Activated CD8-positive, alpha-beta memory T cell treated with anti-CD3 and anti-CD28 coated beads, Interleukin-2, amount 50 U/mL, for 24 hours (primary cell): ENCODE results near the gene NBAS.
"Not testable (repeated sequence)": the region's sequence is repeated elsewhere in the genome, so short reads cannot be mapped to it uniquely, and the experiment has no call there.

ENCODE experiments used
- DNase-seq: peaks from one replicate; pipeline ENCODE4 v3.0.0-alpha.2; 2020; ENCODE audit errors: extremely low read depth

Gene NBAS

DNA sequence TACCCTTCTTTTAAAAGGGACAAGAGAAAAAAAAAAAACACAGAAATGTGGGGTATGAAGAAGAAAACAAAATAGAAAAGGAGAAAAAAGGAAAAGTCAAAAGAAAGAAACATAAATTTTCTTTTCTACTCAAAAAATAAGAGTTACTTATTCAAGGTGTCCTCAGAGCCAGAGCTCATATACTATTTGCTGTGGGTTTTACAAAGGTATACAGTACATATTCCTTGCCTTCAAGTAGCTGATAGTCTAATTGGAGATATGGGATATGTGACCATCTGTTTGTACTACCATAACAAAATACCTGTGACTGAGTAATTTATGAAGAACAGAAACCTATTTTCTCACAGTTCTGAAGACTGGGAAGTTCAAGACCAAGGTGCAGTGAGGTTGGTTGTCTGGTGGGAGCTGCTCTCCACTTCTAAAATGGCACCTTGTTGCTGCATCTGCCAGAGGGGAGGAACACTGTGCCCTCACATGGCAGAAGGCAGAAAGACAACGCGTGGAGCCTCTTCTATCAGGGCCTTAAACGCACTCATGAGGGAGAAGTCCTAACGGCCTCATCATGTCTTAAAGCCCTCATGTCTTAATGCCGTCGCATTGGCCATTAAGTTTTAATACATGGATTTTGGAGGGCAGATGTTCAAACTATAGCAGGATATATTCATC is 33.9 kb downstream of the NBAS start:
- DNase-seq = no peak

- no peak for DNase-seq
Measured at GRCh38 chr2:15521641-15522181, 39.4 kb downstream of the NBAS start.

DNA sequence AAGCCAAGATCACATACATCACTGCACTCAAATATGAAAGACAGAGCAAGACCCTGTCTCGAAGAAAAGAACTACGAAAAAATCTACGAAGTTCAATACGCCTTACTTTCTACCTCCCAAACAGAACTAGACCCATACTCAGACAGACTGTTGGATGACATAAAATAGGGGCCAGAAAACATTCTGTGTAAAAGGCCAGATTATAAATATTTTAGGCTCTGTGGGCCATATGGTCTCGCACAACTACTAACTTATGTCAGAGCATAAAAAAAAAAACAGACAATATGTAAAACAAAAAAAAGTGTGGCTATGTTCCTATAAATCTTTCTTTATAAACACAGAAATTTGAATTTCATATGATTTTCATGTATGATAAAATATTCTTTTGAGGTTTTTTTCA is 40.8 kb downstream of the NBAS start:
- no peak for DNase-seq

GRCh38 chr2:15518759-15519158 is 42.4 kb downstream of the NBAS start:
- not testable (repeated sequence) for DNase-seq

GRCh38 chr2:15517793-15518192 is 43.3 kb downstream of the NBAS start:
- no peak for DNase-seq

GRCh38 chr2:15511686-15512085 is 49.4 kb downstream of the NBAS start:
- DNase-seq = no peak

- no peak for DNase-seq
Measured at GRCh38 chr2:15510552-15510951, 50.6 kb downstream of the NBAS start.

DNA sequence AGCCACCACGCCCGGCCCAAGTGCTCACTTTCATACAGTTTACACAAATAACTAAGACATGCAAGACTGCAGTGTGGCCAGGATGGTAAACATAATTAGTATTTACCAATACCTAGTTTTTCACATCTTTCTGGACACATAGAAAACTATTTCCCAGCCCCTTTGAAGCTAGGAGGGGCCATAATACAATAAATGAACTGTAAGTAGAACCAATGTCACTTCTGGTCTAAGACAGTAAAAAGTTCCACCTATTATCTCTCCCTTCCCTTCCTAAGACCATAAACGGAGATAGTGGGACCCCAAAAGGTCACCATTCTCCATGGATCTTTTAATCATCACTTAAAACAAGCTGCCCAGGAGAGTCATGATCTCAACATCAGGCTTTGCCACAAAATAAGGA is 51.0 kb downstream of the NBAS start:
- no peak for DNase-seq

DNA sequence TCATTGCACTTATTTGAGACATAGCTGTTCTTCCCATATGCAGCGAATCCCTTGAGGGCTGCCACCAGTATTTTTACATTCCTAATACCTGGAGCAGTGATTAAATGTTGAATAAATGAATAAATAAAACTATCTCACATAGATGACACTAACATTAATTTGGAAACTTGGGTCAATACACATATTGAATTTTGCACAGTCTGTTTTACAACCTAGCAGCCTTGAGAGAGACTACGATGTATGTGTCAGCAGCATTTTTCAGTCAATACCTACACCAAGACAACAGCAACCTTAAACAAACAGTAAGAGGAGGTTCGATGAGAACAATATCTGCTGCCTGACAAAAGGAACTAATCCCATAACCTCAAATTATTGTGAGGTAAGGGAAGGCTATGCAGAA is 53.4 kb downstream of the NBAS start:
- DNase-seq = no peak

DNA sequence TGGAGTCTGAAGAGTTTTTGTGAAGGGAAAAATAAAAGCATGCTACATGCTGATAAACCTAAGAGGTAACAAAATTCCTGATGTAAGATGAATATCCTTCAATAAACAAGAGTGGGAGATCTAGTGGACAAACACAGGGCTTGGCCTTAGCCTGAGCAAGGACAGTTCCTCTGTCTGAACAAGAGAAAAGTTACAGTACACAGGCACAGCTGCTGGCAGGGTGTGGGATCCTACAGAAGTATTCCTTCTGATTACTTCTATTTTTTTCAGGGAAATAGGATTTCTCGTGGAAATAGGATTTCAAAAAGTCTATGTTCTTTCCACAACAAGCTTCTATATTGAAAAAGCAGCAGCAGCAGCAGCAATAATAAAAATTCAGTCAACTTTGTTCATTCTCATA is 54.1 kb downstream of the NBAS start:
- DNase-seq = no peak

- DNase-seq = no peak
Measured at GRCh38 chr2:15506229-15506819, 54.8 kb downstream of the NBAS start.

DNA sequence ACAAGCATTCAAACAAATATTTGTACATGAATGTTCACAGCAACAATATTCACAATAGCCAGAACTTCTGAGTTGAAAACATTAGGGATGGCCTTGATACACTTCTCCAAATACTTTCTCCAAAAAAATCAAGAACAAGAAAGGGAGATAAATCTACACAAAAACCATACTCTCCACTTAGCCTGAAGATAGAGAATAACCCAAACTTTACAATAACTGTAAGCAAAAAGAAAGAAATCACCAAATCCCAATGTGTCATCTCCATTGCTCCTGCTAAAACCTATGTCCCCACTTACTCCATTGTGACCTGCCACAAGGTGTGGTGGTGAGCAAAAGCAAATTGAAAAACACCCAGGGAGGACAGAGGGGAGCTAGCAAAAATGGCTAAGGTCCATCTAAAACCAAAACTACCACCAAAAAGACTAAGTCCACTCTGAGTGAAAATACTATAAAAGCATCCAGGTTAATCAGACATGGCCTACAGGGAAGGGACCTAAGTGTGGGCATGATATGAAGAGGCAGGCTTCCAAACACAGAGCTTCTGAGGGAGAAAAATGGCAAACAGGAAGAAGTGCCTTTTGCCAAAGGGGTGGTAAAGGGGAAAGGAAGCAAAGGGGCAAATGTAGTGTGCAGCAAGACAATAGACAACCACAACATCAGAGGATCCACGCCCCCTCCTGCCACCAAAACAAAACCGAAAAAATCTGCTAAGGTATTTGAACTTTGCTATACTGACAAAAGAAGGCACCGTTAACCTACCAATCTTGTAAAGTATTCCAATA is 56.1 kb downstream of the NBAS start:
- DNase-seq = no peak

DNA sequence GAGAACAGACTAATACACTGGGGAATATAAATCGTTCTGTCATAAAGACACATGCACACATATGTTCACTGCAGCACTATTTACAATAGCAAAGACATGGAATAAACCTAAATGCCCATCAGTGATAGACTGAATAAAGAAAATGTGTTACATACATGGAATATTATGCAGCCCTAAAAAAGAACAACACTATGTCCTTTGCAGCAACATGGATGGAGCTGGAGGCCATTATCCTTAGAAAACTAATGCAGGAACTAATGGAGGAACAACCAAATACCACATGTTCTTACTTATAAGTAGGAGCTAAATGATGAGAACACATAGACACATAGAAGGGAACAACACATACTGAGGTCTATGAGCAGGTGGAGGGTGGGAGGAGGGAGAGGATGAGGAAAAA is 61.9 kb downstream of the NBAS start:
- DNase-seq = not testable (repeated sequence)

- DNase-seq = no peak
Measured at GRCh38 chr2:15498554-15498953, 62.6 kb downstream of the NBAS start.

- no peak for DNase-seq
Measured at GRCh38 chr2:15494877-15495276, 66.3 kb downstream of the NBAS start.

GRCh38 chr2:15492773-15493325 is 68.3 kb downstream of the NBAS start:
- DNase-seq = no peak

DNA sequence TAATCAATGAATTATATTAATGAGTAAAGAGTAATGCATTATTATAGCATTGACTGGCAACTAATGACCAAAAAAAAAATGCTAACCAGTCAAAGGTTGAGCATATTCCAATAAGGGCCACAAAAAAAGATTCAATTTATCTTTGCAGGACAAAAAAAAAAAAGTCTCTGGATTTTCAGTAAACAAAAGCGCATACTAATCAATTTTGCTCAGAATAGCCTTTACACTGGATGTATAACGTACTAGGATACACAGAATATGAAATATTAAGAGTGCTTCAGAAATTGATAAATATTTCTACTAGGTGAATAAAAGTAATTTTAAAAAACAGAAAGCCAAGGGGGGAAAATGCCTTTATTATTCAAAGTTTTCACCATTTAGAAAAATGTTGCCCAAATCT is 74.4 kb downstream of the NBAS start:
- DNase-seq = no peak

DNA sequence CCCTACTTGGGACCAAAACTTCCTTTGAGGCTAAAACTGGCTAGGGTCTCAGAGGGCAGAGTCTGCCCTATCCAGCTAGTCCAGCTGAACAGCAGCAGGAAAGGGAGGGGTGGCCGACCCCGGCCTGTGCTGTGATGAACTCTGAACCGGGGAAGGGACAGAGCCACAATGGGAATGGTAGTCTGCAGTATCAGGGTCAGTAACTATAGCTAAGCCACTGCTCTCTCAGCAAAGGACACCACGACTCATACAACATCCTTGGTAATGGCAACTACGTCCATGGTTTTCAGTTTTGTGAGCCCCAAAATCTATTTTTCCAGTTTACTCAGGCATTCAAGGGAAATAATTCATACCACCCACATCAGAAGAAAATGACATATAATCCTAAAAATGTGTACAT is 75.2 kb downstream of the NBAS start:
- no peak for DNase-seq

GRCh38 chr2:15481000-15481399 is 80.1 kb downstream of the NBAS start:
- no peak for DNase-seq

DNA sequence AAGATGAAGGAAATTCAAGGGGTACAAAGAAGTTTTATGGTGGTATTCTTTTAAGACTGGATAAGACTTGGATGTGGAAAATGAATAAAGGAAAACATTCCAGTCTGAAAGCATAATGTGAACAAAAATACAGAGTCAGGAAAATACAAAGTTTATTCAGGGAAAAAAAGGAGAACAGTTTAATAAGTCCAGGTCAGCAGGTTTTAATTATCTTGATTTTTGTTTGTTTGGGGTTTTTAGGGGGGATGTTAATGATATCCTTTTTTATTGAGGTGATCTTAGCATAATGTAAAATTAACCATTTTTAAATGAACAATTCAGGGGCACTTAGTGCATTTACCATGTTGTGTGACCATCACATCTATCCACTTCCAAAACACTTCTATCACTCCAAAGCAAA is 80.6 kb downstream of the NBAS start:
- no peak for DNase-seq

- no peak for DNase-seq
Measured at GRCh38 chr2:15472876-15473275, 88.3 kb downstream of the NBAS start.

DNA sequence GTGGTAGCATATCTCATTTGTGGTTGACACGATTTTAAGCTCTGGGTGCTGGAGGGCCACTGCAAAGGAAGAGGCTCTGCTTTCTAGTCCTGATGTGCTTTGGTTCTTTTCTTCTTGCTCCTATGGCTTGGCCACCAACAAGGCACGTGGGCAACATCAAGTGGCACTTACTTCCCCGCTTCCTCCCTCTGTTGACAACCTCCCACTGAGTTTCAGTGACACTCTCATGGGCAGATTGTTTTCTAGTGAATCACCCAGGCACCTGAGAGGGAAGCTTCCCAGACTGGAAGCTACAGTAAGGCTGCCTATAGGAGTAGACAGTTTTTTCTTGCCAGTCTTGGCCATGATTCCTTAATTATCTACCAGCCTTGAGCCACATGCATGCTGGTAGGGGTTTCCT is 89.0 kb downstream of the NBAS start:
- DNase-seq = no peak

GRCh38 chr2:15471606-15472005 is 89.5 kb downstream of the NBAS start:
- no peak for DNase-seq
